Vagina (tissue), 2 donors: ENCODE measurements around the gene FTSJ1.

Experiments
- POLR2A ChIP-seq, 2 donors: fragments of 450-650 bp; IDR thresholded peaks; one replicate each; pipeline ENCODE4 v1.6.1; 2017; ENCODE audit warnings: antibody characterized with exemption in 2 of 2, mild to moderate bottlenecking in 2 of 2, moderate library complexity in 2 of 2
- POLR2AphosphoS5 ChIP-seq, 2 donors: sonication (generic); formaldehyde crosslinking; IDR thresholded peaks; one replicate each; pipeline ENCODE4 v1.9.0; 2017; ENCODE audit warnings: antibody characterized with exemption in 2 of 2, mild to moderate bottlenecking in 2 of 2, low read depth in 1 of 2; ENCODE audit not compliant: insufficient read depth in 1 of 2
- TF ChIP-seq, protein P1 (sequence below), 3 experiments: fragments of 450-650 bp in 2 of 3; fragments of 200-600 bp in 1 of 3; sonication (generic) in 1 of 3; IDR thresholded peaks; one replicate each; pipeline ENCODE4 v1.5.1; 2017 to 2019; ENCODE audit warnings: antibody characterized with exemption in 3 of 3, mild to moderate bottlenecking in 2 of 3, moderate library complexity in 2 of 3

DNA sequence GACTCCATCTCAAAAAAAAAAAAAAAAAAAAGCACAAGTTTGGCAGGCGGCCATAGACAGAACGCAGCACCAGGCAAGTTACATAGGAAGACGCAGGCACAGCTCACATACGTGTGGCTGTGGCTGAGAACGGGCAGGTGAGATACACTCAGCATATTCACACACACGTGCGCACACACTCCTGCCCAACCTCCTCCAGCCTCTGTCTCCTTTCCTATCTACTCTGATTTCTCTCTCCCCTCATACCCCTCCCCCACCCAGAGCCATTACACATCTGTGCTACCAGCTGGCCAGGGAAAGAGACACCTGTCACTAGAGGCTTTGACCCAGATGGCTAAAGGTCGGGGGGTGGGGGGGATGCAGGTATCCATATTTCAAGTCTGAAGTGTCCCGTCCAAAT, 3.8 kb upstream of the FTSJ1 start:
- TF ChIP-seq, protein P1, sequence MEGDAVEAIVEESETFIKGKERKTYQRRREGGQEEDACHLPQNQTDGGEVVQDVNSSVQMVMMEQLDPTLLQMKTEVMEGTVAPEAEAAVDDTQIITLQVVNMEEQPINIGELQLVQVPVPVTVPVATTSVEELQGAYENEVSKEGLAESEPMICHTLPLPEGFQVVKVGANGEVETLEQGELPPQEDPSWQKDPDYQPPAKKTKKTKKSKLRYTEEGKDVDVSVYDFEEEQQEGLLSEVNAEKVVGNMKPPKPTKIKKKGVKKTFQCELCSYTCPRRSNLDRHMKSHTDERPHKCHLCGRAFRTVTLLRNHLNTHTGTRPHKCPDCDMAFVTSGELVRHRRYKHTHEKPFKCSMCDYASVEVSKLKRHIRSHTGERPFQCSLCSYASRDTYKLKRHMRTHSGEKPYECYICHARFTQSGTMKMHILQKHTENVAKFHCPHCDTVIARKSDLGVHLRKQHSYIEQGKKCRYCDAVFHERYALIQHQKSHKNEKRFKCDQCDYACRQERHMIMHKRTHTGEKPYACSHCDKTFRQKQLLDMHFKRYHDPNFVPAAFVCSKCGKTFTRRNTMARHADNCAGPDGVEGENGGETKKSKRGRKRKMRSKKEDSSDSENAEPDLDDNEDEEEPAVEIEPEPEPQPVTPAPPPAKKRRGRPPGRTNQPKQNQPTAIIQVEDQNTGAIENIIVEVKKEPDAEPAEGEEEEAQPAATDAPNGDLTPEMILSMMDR (IDR thresholded peaks at IDR 0.05), result no peak
- TF ChIP-seq POLR2A (IDR thresholded peaks at IDR 0.05), result no peak
- no peak for TF ChIP-seq POLR2AphosphoS5 (IDR thresholded peaks at IDR 0.05; ENCODE audit: insufficient read depth in 1 of 2, low read depth in 1 of 2)
